Hepatic stellate cell (primary cell): ENCODE measurements around the gene CNNM3.
"Not testable (repeated sequence)": the region's sequence is repeated elsewhere in the genome, so short reads cannot be mapped to it uniquely, and the experiment has no call there.

Experiments
- DNase-seq: peaks from one replicate; pipeline ENCODE4 v3.0.0; 2011; ENCODE audit warnings: low spot score

CNNM3 gene

DNA sequence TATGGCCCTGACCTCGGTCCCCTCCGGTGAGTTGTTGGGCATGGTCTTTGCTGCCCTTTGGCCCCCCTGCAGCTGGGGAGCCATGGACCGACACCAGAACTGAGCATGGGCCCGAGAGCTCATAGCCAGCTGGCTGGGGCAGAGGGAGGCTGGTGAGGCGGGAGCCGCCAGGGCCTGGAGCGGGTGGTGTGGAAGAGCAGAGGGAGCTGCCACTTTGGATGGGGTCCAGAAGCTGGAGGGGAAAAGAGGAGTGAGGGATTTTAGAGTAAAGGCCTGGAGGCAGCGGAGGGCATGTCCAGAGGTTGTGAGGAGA is 16.5 kb upstream of the CNNM3 start:
- no peak for DNase-seq

DNA sequence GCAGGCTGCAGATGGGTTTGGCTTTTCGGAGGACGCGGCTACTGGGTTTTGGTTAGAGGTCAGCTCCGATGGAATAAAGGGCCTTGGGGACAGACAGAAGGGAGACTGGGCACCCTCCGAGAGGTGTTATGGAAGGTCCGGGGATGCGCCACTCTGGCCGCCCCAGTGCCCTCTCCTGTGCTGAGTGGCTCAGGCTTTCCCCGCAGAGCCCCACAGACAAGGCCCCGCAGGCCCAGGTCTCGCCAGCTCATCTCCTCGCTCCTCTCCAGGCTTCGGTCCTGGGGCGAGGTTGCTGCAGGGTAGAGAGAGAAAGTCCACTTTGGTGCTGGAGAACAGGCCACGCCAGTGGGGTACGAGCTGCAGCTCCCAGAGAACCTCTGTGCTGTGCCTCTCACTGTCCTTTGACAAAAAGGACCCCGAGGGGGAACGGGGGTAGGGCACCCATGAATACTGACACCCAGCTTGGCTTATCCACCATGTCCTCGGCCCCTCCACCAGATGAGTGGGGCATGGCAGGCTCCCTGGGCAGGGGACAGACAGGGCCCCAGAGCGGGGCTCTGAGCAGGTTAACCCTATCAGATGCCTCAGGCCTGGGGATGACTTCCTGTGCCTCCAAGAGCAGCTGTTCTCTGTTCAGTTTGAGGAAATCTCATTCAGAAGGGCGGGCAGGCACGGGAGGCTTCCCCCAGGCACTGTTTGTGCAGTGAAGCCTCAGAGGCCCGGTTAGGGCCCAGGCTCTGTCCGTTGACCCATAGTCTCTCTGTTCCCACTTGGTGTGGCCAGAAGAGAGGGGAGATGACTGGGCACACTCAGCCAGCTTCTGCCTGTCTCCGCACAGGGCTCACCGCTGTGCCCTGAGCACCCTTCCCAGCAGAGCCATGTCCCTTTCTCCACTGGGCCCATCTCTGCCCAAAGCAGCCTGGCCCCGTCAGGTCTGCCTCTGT is 15.7 kb upstream of the CNNM3 start:
- no peak for DNase-seq

DNA sequence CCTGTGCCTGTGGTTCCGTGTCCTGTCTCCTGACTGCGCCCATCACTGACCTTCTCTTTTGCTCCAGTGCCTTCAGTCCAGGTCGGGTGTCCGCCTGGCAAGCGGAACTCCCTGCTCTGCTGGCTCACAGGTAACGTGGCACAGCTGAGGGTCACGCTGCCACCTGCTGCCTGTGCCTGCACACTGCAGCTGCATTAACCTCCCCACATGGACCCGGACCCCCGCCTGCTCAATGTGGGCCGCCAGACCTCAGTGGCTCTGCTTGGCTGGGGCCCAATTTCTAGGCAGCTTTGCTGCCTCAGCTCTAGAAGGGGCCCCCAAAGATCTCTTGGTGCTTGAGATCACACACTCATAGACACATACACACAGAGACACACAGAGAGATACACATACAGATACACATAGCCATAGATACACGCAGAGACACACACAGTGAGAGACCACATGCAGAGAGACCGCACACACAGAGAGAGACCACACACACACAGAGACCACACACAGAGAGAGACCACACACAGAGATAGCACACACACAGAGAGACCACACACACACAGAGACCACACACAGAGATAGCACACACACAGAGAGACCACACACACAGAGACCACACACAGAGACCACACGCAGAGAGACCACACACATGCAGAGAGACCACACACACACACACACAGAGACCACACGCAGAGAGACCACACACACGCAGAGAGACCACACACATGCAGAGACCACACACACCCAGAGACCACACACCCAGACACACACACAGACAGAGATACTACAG is 14.9 kb upstream of the CNNM3 start:
- peak; percentile 78 for DNase-seq

DNA sequence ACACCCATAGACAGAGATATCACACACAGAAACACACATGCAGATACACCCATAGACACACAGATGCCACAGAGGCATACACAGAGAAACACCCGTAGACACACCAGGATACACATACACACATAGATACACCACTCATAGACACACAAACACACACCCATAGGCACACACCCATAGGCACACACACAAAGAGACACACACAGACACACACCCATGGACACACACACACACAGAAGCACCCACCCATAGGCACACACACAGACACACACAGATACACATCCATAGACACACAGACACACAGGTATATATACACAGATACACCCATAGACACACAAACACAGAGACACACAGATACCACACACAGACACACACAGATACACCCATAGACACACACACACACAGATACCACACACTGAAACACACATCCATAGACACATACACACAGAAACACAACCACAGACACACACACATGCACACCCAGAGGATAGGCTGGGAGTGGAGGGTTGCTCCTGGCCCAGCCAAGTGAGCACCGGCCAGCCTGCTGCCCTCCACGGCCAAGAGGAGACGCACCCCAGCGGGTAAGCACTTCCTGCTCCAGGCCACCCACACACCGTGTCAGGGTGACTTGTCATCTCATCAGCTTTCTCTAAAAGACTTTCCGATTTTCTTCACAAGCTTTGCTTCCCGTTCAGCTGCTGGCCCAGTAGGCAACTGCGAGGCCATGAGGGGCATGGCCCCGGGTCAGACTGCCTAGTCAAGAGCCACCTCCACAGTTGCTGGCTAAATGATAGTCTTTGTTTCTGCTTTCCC is 14.1 kb upstream of the CNNM3 start:
- DNase-seq, result no peak

DNA sequence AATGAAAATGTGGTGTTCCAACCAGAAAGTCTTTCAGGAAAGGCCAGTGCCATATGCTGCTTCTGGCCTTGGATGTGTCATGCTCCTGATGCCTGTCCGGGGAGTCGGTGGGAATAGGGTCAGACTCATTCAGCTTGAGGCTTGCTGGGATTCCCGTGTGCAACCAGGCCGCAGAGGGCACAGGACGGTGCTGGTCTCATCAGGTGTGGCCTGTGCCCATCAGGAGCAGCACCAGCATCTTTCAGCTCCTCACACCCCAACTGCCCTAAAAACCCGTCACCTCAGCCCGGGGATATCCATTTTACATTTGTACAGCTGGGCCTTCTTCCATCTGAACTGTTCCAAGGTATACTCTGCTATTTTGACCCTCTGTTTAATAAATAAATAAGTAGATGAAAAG is 13.3 kb upstream of the CNNM3 start:
- no peak for DNase-seq

DNA sequence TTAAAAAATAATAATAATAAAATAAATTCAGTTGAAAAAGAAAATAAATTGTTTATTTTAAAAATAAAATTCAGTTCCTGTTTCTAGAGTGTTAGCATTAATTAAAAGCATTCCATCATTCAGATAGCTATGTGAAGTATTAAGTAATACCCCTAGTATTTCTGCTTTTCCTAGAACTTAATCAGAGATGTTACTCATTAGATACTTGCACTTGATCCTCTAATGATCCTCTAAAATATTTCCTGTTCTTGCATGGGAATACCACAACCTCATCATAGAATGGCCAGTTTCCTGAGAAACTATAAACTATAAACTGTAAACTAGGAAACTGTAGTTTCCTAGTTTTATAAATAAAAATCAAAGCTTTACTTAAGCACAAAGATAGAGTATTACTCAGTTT is 11.1 kb upstream of the CNNM3 start:
- no peak for DNase-seq

DNA sequence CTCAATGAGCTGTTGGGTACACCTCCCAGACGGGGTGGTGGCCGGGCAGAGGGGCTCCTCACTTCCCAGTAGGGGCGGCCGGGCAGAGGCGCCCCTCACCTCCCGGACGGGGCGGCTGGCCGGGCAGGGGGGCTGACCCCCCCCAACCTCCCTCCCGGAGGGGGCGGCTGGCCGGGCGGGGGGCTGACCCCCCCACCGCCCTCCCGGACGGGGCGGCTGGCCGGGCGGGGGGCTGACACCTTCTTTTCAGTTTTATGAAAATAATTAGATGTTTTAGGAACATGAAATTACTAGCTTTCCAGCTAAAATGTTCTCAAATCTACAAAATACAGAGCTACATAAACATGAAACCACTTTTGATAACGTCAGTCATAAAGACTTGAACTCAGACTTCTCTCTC is 10.1 kb upstream of the CNNM3 start:
- DNase-seq, result not testable (repeated sequence)

DNA sequence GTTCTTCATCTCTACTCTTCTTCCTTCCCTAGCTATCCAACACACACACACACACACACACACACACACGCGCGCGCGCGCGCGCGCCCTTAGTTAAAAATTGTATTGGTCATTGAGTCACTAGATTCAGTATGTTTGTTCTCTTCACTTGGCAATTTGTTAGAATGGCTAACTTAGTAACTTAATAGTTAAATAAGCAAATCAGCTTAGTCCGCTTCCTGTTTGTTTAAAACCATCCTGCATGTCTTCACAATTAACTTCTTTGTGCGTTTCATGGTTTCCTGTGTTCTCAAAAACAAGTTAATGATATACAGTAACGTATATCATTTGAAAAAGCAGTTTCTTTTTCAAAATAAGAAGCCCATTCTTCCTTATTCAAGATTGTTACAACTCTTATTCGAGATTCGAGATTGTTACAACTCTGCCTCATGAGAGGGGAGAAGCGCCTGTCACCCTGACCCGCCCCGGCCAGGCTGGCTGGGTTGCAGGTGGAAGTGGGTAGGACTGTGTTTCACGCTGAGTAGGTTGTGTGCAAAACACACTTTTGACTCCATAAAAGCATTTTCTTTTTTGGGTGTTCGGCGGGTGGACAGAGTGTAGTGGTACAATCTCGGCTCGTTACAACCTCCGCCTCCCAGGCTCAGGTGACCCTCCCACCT is 9.5 kb upstream of the CNNM3 start:
- DNase-seq, result no peak

DNA sequence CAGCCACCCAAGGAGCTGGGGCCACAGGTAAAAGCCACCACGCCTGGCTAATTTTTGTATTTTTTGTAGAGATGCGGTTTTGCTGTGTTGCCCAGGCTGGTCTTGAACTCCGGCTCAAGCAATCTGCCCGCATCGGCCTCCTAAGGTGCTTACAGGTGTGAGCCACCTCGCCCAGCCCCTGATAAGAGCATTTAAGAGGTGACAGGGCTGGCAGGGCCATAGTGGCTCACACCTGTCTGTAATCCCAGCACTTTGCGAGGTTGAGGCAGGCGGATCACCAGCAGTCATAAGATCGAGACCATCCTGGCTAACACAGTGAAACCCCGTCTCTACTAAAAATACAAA is 9.0 kb upstream of the CNNM3 start:
- DNase-seq, result no peak

DNA sequence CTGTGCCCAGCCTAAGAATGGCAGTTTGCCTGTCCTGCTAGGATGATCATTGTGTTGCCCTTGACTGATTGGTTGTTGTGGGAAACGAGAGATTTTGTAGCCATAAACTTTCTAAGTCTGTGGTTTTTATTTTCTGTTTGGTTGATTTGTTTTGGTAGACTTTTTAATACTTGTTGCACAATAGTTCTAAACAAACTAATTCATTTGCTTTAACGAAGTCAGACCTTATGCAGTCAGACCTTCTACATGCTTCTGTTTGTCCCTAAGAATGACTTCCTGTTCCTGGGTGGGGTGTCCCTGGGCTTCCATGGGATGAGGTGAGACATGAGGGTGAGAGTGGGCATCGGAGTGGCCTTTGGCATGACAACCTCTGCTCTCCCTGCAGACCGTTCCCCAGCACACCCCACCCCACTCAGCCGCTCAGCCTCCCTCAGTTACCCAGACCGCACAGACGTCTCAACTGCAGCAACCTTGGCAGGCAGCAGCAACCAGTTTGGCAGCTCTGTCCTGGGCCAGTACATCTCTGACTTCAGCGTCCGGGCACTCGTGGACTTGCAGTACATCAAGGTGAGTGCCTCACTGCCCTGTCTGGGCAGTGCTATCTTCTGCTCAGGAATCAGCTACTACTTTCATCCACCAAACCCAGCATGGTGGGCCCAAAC is 7.8 kb upstream of the CNNM3 start:
- no peak for DNase-seq

DNA sequence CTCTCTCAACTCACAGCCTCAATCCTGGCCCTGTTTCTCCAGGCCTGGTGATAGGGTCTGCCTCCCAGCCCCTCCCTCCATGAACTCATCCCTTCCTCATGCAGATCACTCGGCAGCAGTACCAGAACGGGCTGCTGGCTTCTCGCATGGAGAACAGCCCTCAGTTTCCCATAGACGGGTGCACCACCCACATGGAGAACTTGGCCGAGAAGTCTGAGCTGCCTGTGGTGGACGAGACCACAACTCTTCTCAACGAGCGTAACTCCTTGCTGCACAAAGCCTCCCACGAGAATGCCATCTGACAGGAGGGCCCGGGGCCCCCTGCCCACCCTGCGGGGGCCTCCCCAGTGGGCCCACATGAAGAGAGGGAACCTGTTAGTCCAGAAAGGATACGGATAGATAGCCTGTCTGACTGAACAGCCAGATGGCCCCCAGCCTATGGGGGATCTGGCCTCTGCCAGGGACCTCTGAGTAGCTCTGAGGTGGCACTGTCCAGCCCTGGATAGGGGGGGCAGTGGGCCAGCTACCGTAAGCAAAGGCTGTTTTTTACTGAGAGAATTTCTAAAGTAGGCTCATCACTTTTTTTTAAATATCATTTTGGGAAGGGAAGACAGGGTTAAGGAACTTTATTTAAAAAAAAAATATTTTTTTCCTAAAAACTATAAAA is 6.7 kb upstream of the CNNM3 start:
- DNase-seq, result no peak

DNA sequence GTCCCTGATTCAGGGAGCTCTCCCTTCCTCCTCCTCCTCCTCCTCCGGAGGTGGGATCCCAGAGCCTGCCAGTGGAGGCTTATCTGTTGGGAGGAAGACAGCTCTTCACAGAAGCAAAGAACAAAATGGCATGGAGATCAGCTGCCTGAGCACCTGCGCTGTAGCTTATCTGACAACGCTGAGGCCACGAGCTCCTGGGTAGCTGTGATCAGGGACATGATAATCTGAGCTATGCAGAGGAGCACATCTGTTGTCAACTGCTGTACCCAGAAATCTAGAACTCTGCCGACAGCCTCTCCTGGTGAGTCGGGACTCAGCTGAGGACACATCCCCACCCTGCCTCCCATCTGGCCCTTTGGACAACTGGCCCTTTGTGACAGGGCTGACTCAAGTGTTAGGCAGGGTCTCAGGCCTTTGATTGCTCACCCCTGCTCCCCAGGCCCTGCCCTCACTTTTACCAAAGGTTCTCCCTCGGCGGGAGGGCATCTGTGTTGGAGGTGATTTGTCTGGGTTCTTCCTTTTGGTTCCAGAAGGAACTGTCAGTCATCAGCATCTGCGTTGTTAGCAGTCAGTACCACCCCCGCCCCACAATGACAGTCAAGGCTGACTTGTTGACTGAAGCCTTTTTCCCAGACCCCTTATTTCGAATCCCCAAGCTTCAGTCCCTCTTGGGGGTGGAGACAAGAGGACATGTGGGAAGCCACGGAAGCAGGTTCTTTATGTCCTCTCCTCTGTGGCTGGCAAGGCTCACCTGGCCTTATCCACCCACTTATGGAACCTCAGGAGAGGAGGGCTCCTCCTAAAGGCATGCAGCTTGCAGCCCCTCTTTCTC is 5.9 kb upstream of the CNNM3 start:
- no peak for DNase-seq

DNA sequence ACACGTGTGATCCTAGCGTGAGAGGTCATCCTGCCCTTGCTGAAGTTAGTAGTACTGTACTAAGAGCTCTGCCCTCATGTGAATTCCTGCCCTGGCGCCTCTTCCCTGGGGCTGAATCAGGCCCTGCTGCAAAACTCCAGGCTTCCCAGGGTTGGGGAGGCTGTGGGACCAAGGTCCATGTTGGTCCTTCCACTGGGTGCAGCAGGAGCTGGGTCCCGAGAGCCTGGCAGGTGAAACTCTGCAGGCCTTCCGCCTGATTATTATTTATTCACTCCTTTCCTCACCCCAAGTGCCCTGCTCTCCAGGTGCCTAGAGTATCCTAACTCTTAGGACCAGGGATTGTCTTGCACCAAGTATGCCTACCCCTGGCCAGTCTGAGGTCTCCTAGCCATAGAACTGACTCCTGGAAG is 5.3 kb upstream of the CNNM3 start:
- DNase-seq, result no peak

DNA sequence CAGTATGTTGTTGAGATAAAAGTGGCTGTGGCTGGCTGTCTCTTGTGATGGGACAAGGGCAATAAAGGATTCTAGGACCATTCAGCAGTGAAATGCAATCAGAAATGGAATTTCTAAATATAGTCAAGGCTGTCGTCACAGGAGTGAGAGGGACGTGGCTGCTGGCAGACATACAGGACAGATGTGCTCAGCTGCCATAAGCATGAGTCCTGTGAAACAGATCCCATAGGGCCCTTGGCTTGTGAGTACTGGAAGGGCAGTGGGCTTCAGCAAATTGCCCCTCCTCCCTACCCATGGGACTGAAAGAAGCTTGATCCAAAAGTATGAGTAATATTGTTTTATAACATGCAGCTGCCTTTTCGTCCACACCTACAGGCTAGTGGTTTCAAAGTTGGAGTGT is 4.2 kb upstream of the CNNM3 start:
- peak; percentile 39 for DNase-seq

DNA sequence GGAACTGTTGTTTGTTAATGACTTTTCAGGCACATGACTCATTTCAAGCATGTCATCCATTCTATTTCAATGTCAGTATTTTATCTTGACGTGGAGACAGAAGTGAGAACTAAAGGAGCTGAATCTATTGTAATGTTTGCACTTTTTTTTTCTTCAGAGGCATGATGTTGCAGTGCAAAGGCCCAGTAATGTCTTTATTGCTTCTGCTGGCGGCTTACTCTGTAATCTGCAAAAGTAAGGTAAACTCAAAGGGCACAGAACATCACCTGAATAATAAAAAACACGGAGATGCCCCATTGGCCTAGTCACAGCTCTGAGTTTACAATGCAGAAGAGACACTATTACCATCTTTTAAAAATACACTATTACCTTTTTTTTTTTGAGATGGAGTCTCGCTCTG is 2.4 kb upstream of the CNNM3 start:
- no peak for DNase-seq

DNA sequence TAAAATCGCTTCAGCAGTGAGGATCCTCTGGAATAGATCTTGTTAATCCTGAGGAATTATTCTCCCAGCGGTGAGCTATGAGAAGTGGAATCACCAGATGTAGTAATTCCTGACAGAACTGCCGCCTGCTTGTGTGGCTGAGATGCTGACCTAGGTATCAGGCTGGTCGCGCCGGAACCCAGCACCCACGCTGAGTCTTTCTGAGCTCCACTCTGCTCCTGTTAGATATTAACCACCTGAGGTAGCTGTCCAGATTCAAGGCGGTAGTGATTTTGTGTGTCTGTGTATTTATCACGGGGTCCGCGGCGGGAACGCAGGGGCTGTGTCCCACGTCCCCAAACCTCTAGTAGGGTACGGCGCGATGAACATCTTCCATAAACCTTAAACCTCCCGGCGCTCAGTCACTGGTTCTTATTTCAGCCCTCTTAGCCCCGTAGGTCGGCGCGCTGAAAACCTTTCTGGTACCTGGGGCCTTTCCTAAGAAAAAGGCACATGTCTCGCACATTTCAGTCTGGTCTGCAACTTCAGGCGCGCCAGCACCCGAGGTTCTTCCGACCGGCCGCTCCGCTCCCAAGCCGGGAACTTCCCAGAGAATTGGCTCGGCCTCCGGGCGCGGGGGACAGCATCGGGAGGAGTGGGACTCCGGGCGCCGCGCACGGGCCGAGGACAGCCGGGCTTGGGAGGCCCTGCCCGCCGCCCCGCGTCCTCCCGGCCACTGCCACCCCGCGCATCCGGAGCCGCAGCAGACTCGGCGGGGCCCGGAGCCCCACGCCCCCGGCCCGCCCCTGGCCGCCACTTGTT is 542 bp upstream of the CNNM3 start:
- DNase-seq, result peak; percentile 58

DNA sequence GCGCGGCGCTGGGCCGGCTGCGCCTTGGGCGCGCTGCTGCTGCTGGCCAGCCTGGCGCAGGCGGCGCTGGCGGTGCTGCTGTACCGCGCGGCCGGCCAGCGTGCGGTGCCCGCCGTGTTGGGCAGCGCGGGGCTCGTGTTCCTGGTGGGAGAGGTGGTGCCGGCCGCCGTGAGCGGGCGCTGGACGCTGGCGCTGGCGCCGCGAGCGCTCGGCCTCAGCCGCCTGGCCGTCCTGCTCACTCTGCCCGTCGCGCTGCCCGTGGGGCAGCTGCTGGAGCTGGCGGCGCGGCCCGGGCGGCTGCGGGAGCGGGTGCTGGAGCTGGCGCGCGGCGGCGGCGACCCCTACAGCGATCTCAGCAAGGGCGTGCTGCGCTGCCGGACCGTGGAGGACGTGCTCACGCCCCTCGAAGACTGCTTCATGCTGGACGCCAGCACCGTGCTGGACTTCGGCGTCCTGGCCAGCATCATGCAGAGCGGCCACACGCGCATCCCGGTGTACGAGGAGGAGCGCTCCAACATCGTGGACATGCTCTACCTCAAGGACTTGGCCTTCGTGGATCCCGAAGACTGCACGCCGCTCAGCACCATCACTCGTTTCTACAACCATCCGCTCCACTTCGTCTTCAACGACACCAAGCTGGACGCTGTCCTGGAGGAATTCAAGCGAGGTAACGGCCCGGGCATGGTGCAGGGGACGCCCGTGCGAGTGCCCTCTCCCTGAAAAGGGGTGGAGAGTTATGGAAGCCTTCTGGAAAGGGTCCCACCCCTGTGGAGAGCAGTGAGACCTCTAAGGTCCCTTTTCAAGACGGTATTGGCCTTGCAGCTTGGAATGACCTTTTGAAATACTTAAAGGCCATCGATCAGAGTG is 1.0 kb downstream of the CNNM3 start:
- DNase-seq, result peak; percentile 47

DNA sequence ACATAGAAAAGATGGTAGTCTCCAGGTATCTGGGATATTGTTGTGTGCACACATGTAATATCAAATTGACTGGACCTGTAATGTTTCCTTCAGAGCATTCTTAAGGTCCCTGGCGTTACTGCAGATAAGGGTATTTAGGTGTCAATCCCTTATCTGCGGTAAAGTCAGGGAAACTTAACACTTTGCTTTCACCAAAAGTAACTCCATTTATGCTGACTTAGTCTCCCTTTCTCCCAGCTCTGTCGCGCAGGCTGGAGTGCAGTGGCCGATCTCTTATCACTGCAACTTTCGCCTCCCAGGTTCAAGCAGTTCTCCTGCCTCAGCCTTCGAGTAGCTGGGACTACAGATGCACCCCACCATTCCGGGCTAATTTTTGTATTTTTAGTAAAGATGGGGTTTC is 1.8 kb downstream of the CNNM3 start:
- DNase-seq, result no peak
